GM12892 (cell line): ENCODE data around the gene NDP.

Source experiments
- POLR2A ChIP-seq: IDR thresholded peaks from 2 replicates; pipeline ENCODE4 v1.6.1; 2011; ENCODE audit warnings: low read depth, low read length, control low read depth
- TAF1 ChIP-seq: IDR thresholded peaks from 2 replicates; pipeline ENCODE4 v1.6.1; 2011; ENCODE audit warnings: low read depth, mild to moderate bottlenecking, control low read depth, low read length, borderline replicate concordance

- no peak for TF ChIP-seq POLR2A
- no peak for TF ChIP-seq TAF1
These were observed 20.0 kb downstream of the NDP start for GRCh38 chrX:43953218-43953617.
